ENCODE measurements around the gene C2CD5. TPM values are rescaled to one million over a fixed set of nuclear protein-coding genes. Genes with fewer than 3 reads are reported as not detected.

Gene C2CD5, protein sequence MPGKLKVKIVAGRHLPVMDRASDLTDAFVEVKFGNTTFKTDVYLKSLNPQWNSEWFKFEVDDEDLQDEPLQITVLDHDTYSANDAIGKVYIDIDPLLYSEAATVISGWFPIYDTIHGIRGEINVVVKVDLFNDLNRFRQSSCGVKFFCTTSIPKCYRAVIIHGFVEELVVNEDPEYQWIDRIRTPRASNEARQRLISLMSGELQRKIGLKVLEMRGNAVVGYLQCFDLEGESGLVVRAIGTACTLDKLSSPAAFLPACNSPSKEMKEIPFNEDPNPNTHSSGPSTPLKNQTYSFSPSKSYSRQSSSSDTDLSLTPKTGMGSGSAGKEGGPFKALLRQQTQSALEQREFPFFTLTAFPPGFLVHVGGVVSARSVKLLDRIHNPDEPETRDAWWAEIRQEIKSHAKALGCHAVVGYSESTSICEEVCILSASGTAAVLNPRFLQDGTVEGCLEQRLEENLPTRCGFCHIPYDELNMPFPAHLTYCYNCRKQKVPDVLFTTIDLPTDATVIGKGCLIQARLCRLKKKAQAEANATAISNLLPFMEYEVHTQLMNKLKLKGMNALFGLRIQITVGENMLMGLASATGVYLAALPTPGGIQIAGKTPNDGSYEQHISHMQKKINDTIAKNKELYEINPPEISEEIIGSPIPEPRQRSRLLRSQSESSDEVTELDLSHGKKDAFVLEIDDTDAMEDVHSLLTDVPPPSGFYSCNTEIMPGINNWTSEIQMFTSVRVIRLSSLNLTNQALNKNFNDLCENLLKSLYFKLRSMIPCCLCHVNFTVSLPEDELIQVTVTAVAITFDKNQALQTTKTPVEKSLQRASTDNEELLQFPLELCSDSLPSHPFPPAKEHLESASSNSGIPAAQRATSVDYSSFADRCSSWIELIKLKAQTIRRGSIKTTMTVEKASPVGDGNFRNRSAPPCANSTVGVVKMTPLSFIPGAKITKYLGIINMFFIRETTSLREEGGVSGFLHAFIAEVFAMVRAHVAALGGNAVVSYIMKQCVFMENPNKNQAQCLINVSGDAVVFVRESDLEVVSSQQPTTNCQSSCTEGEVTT
- total RNA-seq: 34.7 TPM

DNA sequence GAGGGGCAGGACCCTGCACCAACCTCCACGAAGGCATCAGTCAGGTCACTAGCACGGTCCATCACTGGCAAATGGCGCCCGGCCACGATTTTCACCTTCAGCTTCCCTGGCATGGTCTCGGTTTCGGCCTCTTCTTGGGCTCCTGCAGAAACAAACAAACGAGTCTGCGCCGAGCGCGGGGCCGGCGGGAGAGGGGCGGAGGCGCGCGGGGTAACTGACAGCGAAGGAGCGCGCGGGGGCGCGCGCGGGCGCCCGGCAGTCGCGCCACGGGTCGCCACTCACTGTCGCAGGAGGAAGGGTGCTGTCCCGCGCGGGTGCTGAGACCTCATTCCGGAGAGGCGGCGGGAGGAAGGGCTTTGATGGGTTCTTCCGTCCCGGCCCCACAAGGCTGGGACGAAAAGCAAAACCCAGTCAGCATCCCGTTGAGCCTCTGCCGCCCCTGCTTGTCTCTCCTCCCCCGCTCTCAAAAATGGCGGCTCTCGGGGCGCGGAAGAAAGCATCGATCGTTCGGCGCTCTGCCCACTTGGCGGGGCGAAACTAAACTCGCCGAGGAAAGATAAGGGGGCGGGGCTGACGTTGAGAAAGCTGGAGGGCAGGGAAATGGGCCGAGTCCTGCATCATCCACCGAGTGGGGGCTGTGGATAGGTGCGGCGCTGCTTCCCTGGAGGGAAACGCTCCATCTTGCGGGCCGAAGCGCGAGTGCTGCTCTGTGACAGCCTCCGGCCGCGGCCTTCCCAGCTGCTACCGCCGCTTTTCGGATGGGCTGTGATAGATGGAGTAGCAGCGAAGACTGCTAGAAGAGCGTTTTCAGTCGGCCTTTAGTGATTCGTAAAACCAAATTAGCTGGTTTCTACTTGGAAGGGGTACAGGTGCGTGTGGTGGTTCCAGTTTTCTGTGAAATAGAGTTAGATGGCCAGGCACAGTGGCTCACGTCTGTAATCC lies at the start of gene C2CD5:
C2CD5 (minus strand) TSS at position 505 of the 942 bp plus-strand sequence; CDS start at position 113, 392 bp downstream.
- Histone ChIP-seq H3K27ac (peak within 1 kb of the TSS; percentile 87 to 93), H3K36me3 (peaks cover 0 to 7% of the 10 kb centered on the region in 2 donors), H3K27me3 (no peaks in the 10 kb centered on the region), H3K9me3 (no peaks in the 10 kb centered on the region), H3K4me3 (peak within 1 kb of the TSS; percentile 90 to 97), H3K4me1 (peaks cover 0 to 25% of the 10 kb centered on the region in 2 donors)
- intact Hi-C loops (cut with DNase I): loop anchor here (1.0 kb wide), 1 partner anchor 81 kb away; the partner anchor contains the start of gene ETNK1
- DNase-seq (ENCODE audit: low spot score in 2 of 2): peak; percentile 88 to 98
- TF ChIP-seq, protein P1, sequence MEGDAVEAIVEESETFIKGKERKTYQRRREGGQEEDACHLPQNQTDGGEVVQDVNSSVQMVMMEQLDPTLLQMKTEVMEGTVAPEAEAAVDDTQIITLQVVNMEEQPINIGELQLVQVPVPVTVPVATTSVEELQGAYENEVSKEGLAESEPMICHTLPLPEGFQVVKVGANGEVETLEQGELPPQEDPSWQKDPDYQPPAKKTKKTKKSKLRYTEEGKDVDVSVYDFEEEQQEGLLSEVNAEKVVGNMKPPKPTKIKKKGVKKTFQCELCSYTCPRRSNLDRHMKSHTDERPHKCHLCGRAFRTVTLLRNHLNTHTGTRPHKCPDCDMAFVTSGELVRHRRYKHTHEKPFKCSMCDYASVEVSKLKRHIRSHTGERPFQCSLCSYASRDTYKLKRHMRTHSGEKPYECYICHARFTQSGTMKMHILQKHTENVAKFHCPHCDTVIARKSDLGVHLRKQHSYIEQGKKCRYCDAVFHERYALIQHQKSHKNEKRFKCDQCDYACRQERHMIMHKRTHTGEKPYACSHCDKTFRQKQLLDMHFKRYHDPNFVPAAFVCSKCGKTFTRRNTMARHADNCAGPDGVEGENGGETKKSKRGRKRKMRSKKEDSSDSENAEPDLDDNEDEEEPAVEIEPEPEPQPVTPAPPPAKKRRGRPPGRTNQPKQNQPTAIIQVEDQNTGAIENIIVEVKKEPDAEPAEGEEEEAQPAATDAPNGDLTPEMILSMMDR (IDR thresholded peaks at IDR 0.05): peak; percentile 25 to 31 (median 28)

DNA sequence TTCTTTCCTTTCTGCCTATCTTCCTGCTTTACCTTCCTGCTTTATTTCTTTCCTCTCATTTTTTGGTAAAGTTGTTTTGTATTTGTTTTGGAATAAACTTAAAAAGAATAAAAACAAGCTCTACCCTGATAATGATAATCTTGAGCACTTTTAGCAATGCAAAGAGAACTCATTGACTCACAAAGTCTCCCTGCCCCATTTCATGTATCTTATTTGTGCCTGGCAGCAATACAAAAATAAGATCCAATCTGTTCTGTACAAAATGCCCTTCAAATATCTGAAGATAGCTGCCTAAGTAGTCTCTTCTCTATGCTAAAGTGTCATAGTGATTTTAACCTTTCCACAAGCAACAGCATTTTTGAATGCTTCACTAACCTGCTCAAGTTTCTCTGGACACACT lies 49.5 kb upstream of the C2CD5 start:
- DNase-seq (ENCODE audit: low spot score in 2 of 2): no peak
- no peak overlapping the region for H3K4me3 ChIP-seq
- no peaks in the 10 kb centered on the region for H3K36me3 ChIP-seq
- intact Hi-C loops (cut with DNase I): no loop called here
- H3K27me3 ChIP-seq: no peaks in the 10 kb centered on the region
- H3K9me3 ChIP-seq: no peaks in the 10 kb centered on the region
- no peak overlapping the region for H3K27ac ChIP-seq
- no peaks in the 10 kb centered on the region for H3K4me1 ChIP-seq
- TF ChIP-seq, protein P1 (IDR thresholded peaks at IDR 0.05): no peak

DNA sequence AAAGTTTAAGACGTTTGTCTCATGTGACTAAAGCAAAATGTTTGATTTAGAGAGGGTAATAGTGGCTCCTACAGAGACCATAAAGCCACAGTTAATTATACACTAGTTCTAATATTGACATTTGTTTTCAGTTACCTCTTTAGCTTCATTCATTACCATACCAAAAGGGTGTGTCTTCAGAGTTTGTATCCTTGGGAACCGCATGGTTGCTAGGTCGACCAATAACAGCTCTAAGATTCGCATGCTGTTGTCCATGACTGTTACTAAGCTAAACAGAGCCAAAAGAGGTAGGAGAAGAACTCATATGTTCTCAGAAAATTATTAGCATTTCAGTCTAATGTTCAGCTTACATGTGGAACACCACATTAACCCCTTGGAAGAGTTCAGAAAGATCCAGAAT lies 44.5 kb upstream of the C2CD5 start:
- intact Hi-C loops (cut with DNase I): no loop called here
- TF ChIP-seq, protein P1 (IDR thresholded peaks at IDR 0.05): no peak
- Histone ChIP-seq H3K4me1 (no peaks in the 10 kb centered on the region), H3K27ac (no peak overlapping the region), H3K9me3 (no peaks in the 10 kb centered on the region), H3K4me3 (no peak overlapping the region), H3K27me3 (no peaks in the 10 kb centered on the region), H3K36me3 (no peaks in the 10 kb centered on the region)
- no peak for DNase-seq (ENCODE audit: low spot score in 2 of 2)

DNA sequence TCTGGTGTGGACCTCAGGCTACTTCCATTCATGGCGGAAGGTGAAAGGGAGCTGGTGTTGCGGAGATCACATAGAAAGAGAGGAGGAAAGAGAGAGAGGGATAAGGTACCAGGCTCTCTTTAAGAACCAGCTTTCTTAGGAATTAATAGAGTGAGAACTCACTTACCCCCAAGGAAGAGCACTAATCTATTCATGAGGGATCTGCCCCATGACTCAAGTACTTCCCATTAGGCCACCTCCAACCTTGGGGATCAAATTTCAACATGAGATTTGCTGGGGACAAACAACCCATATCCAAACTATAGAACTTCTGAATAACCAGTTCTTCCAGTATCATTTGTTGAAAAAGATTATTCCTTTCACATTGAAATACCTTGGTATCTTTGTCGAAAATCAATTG lies 34.0 kb upstream of the C2CD5 start:
- Histone ChIP-seq H3K27ac (no peak overlapping the region), H3K4me1 (no peaks in the 10 kb centered on the region), H3K9me3 (no peaks in the 10 kb centered on the region), H3K27me3 (no peaks in the 10 kb centered on the region), H3K4me3 (no peak overlapping the region), H3K36me3 (no peaks in the 10 kb centered on the region)
- TF ChIP-seq, protein P1 (IDR thresholded peaks at IDR 0.05): no peak
- no peak for DNase-seq (ENCODE audit: low spot score in 2 of 2)
- intact Hi-C loops (cut with DNase I): no loop called here

DNA sequence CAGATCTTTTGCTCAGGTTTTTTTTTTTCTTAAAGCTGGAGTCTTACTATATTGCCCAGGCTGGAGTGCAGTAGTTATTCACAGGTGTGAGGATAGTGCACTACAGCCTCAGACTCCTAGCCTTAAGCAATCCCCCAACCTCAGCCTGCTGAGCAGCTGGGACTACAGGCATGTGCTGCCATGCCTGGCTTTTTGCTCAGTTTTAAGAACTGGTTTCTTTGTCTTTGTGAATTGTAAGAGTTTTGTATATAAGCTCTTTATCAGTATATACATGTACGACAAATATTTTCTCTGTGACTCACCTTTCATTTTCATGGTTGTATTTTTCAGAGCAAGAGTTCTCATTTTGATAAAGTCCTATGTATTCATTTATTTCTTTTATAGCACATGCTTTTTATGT lies 33.3 kb upstream of the C2CD5 start:
- H3K27me3 ChIP-seq: no peaks in the 10 kb centered on the region
- no peak for DNase-seq (ENCODE audit: low spot score in 2 of 2)
- TF ChIP-seq, protein P1 (IDR thresholded peaks at IDR 0.05): no peak
- no peaks in the 10 kb centered on the region for H3K36me3 ChIP-seq
- H3K9me3 ChIP-seq: no peaks in the 10 kb centered on the region
- H3K27ac ChIP-seq: no peak overlapping the region
- H3K4me1 ChIP-seq: no peaks in the 10 kb centered on the region
- intact Hi-C loops (cut with DNase I): no loop called here
- H3K4me3 ChIP-seq: no peak overlapping the region

Measured in ascending aorta (tissue), 2 donors.